HL-60 (cell line): ENCODE results near the gene DPP8.

Experiments used
- DNase-seq, 2 experiments: peaks; one replicate each; pipeline ENCODE4 v3.0.0-alpha.2; 2010 to 2020; ENCODE audit warnings: low read depth in 1 of 2, low spot score in 1 of 2
- H3K27ac ChIP-seq: fragments of 250-450 bp; sonication (Bioruptor Pico); replicated peaks from 2 replicates; pipeline ENCODE4 v1.5.1; 2020; ENCODE audit warnings: mild to moderate bottlenecking, moderate library complexity
- H3K27me3 ChIP-seq: fragments of 250-450 bp; sonication (Bioruptor Pico); 2 replicates; pipeline ENCODE4 v1.5.1; 2021; ENCODE audit warnings: mild to moderate bottlenecking, moderate library complexity; ENCODE audit not compliant: insufficient read depth, poor library complexity, severe bottlenecking
- H3K4me3 ChIP-seq: replicated peaks from 2 replicates; pipeline ENCODE4 v1.5.1; 2011; ENCODE audit warnings: mild to moderate bottlenecking, control low read depth, low read length; ENCODE audit not compliant: insufficient read depth
- CTCF ChIP-seq: IDR thresholded peaks from one replicate; pipeline ENCODE4 v1.5.1; 2011; ENCODE audit warnings: low read length, control low read depth, inconsistent platforms; ENCODE audit not compliant: insufficient read depth
- GABPA ChIP-seq: IDR thresholded peaks from 2 replicates; pipeline ENCODE4 v1.6.1; 2012; ENCODE audit warnings: low read depth
- POLR2AphosphoS5 ChIP-seq: IDR thresholded peaks from 2 replicates; pipeline ENCODE4 v1.6.1; 2012; ENCODE audit warnings: low read depth
- REST ChIP-seq: IDR thresholded peaks from 2 replicates; pipeline ENCODE4 v1.6.1; 2012; ENCODE audit warnings: low read depth; ENCODE audit not compliant: insufficient replicate concordance
- SPI1 ChIP-seq: IDR thresholded peaks from 2 replicates; pipeline ENCODE4 v1.6.1; 2012; ENCODE audit warnings: low read depth, mild to moderate bottlenecking, borderline replicate concordance

Gene DPP8

GRCh38 chr15:65518633-65519285 is 1.3 kb upstream of the DPP8 start:
- Histone ChIP-seq H3K27ac (no peak overlapping the region), H3K4me3 (no peak overlapping the region), H3K27me3 (no peaks in the 10 kb centered on the region)
- DNase-seq, result no peak
- TF ChIP-seq CTCF (no peak), GABPA (no peak), REST (no peak), SPI1 (no peak), POLR2AphosphoS5 (no peak)

GRCh38 chr15:65517866-65518207 is 348 bp upstream of the DPP8 start:
- TF ChIP-seq GABPA (no peak), CTCF (no peak), POLR2AphosphoS5 (no peak), SPI1 (no peak), REST (no peak)
- DNase-seq, result no peak
- Histone ChIP-seq H3K27ac (peak overlapping the region; percentile 98), H3K4me3 (no peak overlapping the region; the same call in 1 of the 2 replicates), H3K27me3 (no peaks in the 10 kb centered on the region)

GRCh38 chr15:65512807-65513416 is 4.6 kb downstream of the DPP8 start:
- Histone ChIP-seq H3K27me3 (no peaks in the 10 kb centered on the region), H3K4me3 (no peak overlapping the region), H3K27ac (no peak overlapping the region)
- no peak for TF ChIP-seq POLR2AphosphoS5
- TF ChIP-seq SPI1, result no peak
- no peak for TF ChIP-seq CTCF
- no peak for DNase-seq

- H3K27me3 ChIP-seq, result no peaks in the 10 kb centered on the region
- H3K27ac ChIP-seq, result no peak overlapping the region
- no peak for DNase-seq
- TF ChIP-seq REST, result no peak
- no peak for TF ChIP-seq CTCF
- TF ChIP-seq GABPA, result no peak
- TF ChIP-seq POLR2AphosphoS5, result no peak
- no peak for TF ChIP-seq SPI1
- H3K4me3 ChIP-seq, result no peak overlapping the region
Measured at GRCh38 chr15:65512189-65512588, 5.3 kb downstream of the DPP8 start.
